Ascending aorta (tissue), 2 donors: Measurements from ENCODE around the gene PNLIPRP3. TPM values are rescaled to one million over a fixed set of nuclear protein-coding genes. Genes with fewer than 3 reads are reported as not detected.

Experiments used
- DNase-seq, 2 donors: peaks; one replicate each; pipeline ENCODE4 v3.0.0-alpha.2; 2019; ENCODE audit warnings: low spot score in 2 of 2
- H3K27ac ChIP-seq, 2 donors: fragments of 200-600 bp; sonication (generic); one replicate each; pipeline ENCODE4 v1.5.1; 2016 to 2017; ENCODE audit warnings: mild to moderate bottlenecking in 1 of 2
- H3K27me3 ChIP-seq: fragments of 200-600 bp; sonication (generic); one replicate; pipeline ENCODE4 v1.5.1; 2017
- H3K36me3 ChIP-seq, 2 donors: fragments of 200-600 bp; sonication (generic); one replicate each; pipeline ENCODE4 v1.5.1; 2016
- H3K4me1 ChIP-seq, 2 donors: fragments of 200-600 bp; sonication (generic); one replicate each; pipeline ENCODE4 v1.5.1; 2016 to 2017; ENCODE audit warnings: mild to moderate bottlenecking in 1 of 2
- H3K4me3 ChIP-seq, 2 donors: fragments of 200-600 bp; sonication (generic); one replicate each; pipeline ENCODE4 v1.5.1; 2016 to 2017; ENCODE audit warnings: mild to moderate bottlenecking in 1 of 2
- H3K9me3 ChIP-seq, 2 donors: fragments of 200-600 bp; sonication (generic); one replicate each; pipeline ENCODE4 v1.5.1; 2016
- intact Hi-C: fragments of 100-400 bp; cut with DNase I; formaldehyde crosslinking; loops from one replicate; pipeline ENCODE4 v1.15.1; 2023
- total RNA-seq: library from RNA; depleted of rRNA; stranded (reverse); fragments of >200 nt; gene quantifications from one replicate; pipeline ENCODE4 v1.1.0, GENCODE V29; 2016
- TF ChIP-seq, protein P1 (sequence below), 3 experiments: fragments of 200-600 bp in 2 of 3; fragments of 450-650 bp in 1 of 3; sonication (generic) in 2 of 3; IDR thresholded peaks; one replicate each; pipeline ENCODE4 v1.5.1; 2016 to 2019; ENCODE audit warnings: antibody characterized with exemption in 3 of 3, mild to moderate bottlenecking in 1 of 3, moderate library complexity in 1 of 3

The PNLIPRP3 gene
- total RNA-seq, 1 donor from 2014 or later: not detected

GRCh38 chr10:116451711-116452337 lies 24.2 kb downstream of the PNLIPRP3 start:
- Histone ChIP-seq H3K9me3 (no peaks in the 10 kb centered on the region), H3K27me3 (no peaks in the 10 kb centered on the region)
- intact Hi-C loops: no loop called here

DNA sequence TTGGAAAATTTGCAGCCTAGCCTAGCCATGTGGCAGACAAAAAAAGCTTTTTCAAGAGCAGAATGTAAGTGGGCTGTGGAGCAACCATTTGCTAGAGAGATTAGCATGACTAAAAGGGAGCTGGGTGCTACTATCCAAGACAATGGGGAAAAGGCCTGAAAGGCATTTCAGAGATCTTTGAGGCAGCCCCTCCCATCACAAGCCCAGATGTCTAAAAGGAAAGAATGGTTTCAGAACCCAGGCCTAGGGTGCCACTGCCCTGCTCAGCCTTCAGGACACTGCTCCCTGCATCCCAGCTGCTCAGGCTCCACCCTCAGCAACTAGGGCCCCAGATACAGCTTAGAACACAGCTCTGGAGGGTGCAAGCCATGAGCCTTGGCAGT lies 24.7 kb downstream of the PNLIPRP3 start:
- no peaks in the 10 kb centered on the region for H3K4me1 ChIP-seq
- TF ChIP-seq, protein P1, sequence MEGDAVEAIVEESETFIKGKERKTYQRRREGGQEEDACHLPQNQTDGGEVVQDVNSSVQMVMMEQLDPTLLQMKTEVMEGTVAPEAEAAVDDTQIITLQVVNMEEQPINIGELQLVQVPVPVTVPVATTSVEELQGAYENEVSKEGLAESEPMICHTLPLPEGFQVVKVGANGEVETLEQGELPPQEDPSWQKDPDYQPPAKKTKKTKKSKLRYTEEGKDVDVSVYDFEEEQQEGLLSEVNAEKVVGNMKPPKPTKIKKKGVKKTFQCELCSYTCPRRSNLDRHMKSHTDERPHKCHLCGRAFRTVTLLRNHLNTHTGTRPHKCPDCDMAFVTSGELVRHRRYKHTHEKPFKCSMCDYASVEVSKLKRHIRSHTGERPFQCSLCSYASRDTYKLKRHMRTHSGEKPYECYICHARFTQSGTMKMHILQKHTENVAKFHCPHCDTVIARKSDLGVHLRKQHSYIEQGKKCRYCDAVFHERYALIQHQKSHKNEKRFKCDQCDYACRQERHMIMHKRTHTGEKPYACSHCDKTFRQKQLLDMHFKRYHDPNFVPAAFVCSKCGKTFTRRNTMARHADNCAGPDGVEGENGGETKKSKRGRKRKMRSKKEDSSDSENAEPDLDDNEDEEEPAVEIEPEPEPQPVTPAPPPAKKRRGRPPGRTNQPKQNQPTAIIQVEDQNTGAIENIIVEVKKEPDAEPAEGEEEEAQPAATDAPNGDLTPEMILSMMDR (IDR thresholded peaks at IDR 0.05): no peak
- H3K27ac ChIP-seq: no peak overlapping the region
- no peaks in the 10 kb centered on the region for H3K36me3 ChIP-seq
- intact Hi-C loops: no loop called here
- no peaks in the 10 kb centered on the region for H3K9me3 ChIP-seq
- no peak for DNase-seq
- no peak overlapping the region for H3K4me3 ChIP-seq
- no peaks in the 10 kb centered on the region for H3K27me3 ChIP-seq

More at GRCh38 chr10:116451711-116452337, 24.2 kb downstream of the PNLIPRP3 start:
- no peak overlapping the region for H3K4me3 ChIP-seq
- no peaks in the 10 kb centered on the region for H3K36me3 ChIP-seq
- H3K4me1 ChIP-seq: no peaks in the 10 kb centered on the region
- TF ChIP-seq, protein P1 (IDR thresholded peaks at IDR 0.05): no peak
- no peak overlapping the region for H3K27ac ChIP-seq
- no peak for DNase-seq

GRCh38 chr10:116457488-116457887 lies 29.8 kb downstream of the PNLIPRP3 start:
- no peaks in the 10 kb centered on the region for H3K4me1 ChIP-seq
- TF ChIP-seq, protein P1 (IDR thresholded peaks at IDR 0.05): no peak
- H3K27me3 ChIP-seq: no peaks in the 10 kb centered on the region
- intact Hi-C loops: no loop called here
- DNase-seq: no peak
- no peak overlapping the region for H3K27ac ChIP-seq
- no peaks in the 10 kb centered on the region for H3K36me3 ChIP-seq
- H3K9me3 ChIP-seq: no peaks in the 10 kb centered on the region
- H3K4me3 ChIP-seq: no peak overlapping the region

GRCh38 chr10:116460219-116460618 lies 32.6 kb downstream of the PNLIPRP3 start:
- intact Hi-C loops: no loop called here

GRCh38 chr10:116461680-116462079 lies 34.0 kb downstream of the PNLIPRP3 start:
- Histone ChIP-seq H3K36me3 (no peaks in the 10 kb centered on the region), H3K27me3 (no peaks in the 10 kb centered on the region), H3K27ac (no peak overlapping the region), H3K9me3 (no peaks in the 10 kb centered on the region), H3K4me1 (no peaks in the 10 kb centered on the region), H3K4me3 (no peak overlapping the region)
- no peak for DNase-seq
- intact Hi-C loops: no loop called here
- TF ChIP-seq, protein P1 (IDR thresholded peaks at IDR 0.05): no peak

More at GRCh38 chr10:116460219-116460618, 32.6 kb downstream of the PNLIPRP3 start:
- Histone ChIP-seq H3K36me3 (no peaks in the 10 kb centered on the region), H3K27ac (no peak overlapping the region), H3K27me3 (no peaks in the 10 kb centered on the region), H3K4me1 (no peaks in the 10 kb centered on the region), H3K9me3 (no peaks in the 10 kb centered on the region), H3K4me3 (no peak overlapping the region)
- no peak for DNase-seq
- TF ChIP-seq, protein P1 (IDR thresholded peaks at IDR 0.05): no peak

- Histone ChIP-seq H3K27me3 (no peaks in the 10 kb centered on the region), H3K4me3 (no peak overlapping the region), H3K36me3 (no peaks in the 10 kb centered on the region), H3K4me1 (no peaks in the 10 kb centered on the region), H3K27ac (no peak overlapping the region), H3K9me3 (no peaks in the 10 kb centered on the region)
- DNase-seq: no peak
- intact Hi-C loops: no loop called here
- TF ChIP-seq, protein P1 (IDR thresholded peaks at IDR 0.05): no peak
Observed at GRCh38 chr10:116464257-116464656, 36.6 kb downstream of the PNLIPRP3 start.
